Hematopoietic multipotent progenitor cell treated with erythropoietin and hydrocortisone succinate and interleukin-3 and kit ligand, for 17 days (in vitro differentiated cells): Measurements from ENCODE around the gene HSD3B7.
A peak's percentile ranks its signal among the peaks of the same experiment; 100 is the strongest.
"Not testable (repeated sequence)": the region's sequence is repeated elsewhere in the genome, so short reads cannot be mapped to it uniquely, and the experiment has no call there.

Experiments used
- DNase-seq: peaks from one replicate; pipeline ENCODE4 v3.0.0-alpha.2; 2015; ENCODE audit warnings: low spot score

Gene HSD3B7

DNA sequence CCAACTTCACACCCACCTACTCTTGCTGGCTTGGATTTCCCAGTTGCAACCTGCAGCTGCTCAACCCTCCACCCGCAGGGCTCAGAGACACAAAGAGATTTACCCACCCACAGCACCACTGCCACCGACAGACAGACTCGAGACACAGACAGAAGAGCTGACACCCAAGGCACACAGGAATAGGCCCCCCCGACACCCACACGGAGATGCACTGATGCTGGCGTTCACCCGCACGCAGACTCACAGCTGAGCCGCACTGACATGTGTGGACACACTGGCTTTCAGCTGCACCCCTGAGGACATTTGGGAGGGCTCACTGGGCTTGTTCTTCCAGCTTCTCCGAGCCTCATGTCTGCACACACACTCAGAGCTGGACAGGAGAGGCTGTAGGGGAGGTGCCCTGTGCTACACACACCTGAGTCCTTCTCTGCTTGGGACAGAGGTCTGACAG is 17.3 kb downstream of the HSD3B7 start:
- no peak for DNase-seq

DNA sequence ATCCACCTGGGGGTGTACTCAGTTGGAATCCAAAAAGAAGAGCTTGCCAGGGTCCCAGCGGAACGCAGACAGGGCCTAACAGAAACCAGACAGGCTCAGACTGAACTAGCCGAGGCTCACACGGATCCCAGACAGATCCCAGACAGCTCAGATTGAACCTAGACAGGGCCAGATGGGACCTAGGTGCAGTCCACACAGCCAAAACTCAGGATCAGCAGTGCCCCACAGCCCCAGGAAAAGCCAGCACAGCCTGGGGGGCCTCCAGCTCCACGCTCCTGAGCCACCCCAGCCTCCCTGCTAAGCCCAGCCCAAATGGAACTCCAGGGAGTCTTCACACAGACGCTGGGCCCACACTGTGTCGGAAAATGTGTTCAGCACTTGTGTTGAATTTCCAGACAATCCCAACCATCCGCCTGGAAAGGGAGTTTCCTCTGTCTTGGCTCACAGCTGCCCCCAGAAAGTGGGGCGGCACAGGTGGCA is 17.9 kb downstream of the HSD3B7 start:
- no peak for DNase-seq

DNA sequence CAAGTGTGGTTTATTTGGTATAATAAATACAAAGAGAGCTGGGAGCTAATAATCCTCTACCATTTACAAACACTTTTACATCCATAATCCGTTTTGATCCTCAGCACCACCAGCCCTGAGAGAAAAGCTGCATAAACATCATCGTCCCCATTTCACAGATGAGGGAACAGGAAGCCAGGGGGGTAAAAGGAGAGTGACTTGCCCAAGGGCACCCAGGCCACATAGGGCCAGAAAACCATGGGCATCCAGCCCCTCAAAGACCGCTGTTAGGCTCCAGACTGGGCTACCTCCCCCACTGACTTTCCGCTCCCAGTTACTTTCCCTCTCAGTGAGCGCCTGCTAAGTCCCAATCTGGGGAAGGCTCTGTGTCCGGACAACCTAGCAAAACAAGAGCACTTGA is 18.7 kb downstream of the HSD3B7 start:
- DNase-seq, result no peak

DNA sequence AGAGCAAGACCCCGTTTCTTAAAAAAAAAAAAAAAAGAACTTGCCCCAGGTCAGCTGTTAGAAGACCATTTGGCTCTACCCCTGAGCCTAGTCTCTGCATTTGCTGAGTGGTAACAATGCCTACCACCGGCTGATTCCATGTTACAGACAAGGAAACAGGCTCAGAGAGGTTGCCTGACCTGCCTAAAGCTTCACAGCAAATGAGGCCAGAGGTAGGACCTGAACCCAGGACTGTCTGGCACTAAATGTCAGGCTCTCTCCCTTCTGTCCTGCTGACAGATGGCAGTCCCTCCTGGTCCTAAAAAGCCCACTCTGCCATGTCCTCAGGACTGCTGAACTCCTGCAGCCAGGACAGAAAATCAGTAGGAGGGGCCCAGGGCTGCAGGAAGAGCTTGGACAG is 19.7 kb downstream of the HSD3B7 start:
- no peak for DNase-seq

DNA sequence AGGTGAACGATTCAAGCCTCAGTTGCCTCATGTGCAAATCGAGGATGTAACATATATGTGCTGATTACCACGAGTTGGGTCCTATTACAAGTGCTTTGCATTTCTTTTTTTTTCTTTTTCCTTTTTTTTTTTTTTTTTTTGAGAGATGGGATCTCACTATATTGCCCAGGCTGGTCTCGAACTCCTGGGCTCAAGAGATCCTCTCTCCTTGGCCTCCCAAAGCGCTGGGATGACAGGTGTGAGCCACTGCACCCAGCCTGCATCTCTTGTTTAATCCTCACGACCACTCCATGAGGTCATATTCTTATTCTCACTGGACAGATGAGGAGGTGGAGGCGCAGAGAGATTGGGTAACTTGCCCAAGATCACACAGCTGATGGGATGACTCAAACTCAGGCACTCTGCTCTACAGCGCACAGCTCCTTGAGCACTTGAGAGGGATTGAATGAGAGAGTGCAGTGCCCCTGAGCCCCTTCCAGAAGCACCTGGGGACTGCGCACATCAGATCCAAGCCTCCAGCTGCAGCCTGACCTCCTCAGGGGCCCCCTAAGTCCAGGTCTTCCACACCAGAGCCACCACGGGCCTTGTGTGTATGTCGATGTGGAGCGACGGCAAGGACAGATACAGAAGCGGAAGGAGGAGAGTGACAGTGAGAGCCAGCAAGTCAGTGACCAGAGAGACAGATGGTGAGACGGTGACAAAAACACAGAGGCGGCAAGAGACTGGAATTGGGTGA is 20.5 kb downstream of the HSD3B7 start:
- DNase-seq, result no peak

DNA sequence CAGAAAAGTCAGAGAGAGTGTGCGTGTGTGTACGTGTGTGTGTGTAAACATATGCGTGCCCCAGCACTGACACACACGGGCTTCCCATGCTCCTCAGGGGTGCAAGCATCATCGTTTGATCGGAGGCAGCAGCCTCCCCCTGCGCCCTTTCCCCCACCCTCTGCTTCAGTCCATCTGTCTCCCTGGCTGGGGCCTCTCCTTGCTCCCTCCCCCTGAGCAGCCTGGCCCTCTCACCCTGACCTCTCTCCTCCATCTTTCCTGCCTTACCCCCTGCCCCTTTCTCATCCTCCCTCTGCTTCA is 21.0 kb downstream of the HSD3B7 start:
- no peak for DNase-seq

DNA sequence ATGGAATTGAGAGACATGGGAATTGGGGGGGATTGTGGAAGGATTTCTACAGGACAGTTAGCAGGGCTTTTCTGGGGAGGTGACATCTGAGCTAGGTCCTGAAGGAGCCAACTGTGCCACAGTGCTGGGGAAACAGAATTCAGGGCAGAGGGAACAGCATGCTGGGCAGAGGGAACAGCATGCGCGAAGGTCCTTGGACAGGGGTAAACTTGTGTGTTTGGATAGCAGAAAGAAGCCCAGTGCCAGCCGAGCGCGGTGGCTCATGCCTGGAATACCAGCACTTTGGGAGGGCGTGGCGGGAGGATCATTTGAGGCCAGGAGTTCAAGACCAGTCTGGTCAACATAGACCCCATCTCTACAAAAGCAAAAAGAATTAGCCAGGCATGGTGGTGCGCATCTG is 21.6 kb downstream of the HSD3B7 start:
- no peak for DNase-seq

DNA sequence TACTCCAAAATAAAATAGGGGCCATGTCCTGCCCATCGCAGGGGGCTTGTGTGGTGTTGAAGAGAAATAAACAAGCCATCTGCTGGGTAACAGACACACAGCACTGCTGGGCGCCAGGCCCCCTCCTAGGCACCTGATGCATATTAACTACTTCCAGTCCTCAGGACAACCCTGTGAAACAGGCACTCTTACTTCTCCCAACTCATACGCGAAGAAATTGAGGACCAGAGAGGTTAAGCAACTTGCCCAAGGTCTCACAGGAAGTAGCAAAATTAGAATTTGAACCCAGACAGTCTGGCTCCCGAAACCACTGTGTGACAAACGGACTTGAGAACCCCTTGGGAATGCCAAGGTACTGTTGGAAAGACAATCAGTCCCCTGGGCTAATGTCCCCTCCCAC is 22.7 kb downstream of the HSD3B7 start:
- no peak for DNase-seq

DNA sequence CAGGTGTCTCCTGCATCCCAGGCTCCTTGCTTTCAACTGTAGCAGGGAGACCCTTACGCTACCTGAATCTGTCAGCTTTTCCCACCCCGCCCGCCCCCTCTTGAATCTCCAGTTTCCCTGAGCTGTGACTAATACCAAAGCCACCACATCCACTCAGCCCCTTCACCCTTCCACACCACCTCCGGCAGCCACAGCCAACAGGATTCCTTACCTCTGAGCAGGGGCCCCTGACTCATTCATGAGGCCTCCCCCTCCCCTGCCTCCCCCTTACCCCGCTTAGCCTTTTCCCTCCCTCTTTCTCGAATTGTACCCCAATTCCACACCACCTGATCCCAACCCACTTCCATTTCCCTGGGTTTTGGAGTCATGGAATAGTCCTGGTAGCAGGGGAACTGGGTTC is 23.1 kb downstream of the HSD3B7 start:
- no peak for DNase-seq

DNA sequence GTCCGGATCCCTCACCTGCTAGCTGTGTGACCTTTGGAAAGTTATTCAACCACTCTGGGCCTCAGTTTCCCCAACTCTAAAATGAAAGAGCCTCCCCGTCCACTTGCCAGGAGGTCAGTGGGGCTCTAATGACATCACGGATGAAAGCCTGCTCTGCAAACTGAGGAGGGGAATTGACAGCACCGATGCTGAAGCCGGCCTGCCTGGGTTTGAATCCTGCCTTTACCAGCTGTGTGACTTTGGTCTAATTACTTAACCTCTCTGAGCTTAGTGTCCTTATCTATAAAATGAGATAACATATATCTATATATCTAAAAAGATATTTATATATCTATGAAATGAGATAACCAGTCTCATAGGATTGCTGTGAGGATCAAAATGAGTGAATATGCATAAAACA is 23.5 kb downstream of the HSD3B7 start:
- no peak for DNase-seq

DNA sequence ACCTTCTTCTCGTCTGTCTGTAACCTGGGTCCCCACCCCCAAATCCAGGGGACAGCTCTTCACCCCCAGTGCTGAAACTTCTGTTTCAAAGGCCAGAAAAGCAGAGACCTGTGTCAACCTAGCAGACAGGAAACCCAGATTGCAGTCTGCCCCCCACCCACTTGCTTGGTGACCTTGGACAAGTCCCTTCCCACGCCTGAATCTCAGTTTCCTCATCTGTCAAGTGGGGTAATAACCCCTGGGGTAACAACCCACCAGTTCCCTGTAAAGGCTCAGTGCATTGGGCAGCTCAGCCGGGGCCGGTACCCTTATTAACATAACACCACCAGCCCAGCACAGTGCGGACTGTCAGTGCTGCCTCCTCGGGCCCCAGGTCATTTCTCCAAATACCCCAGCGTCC is 24.1 kb downstream of the HSD3B7 start:
- DNase-seq, result no peak

DNA sequence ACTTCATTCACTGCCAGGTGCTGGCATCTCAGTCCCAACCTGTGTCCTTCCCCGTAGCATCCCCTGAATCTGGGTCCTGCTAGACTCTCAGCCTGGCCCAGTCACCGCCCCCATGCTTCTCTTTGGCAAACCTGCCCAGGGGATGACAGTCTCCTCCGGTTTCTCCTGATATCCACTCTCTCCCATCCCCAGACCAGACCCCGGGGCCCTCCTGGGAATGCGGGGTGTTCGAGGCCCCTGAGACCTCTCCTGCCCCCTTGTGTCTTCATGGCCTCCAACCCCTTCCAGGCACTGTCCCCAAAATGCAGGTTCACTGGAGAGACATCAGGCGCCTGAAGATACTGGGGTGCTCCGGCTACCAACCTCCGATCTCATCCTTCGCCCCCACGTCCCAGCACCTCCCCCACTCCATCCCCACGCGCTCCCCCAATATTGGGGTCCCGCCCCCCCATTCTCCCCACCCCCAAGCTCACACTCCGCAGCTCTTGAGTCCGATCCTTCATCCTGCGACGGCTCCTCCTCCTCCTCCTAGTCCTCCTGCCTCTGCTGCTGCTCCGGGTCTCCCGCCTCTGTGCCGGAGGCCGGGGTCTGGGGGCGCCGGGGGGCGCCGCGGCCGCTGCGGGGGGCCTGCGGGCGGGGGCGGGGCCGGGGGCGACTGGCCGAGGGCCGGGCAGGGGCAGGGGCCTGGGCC is 25.0 kb downstream of the HSD3B7 start:
- no peak for DNase-seq

DNA sequence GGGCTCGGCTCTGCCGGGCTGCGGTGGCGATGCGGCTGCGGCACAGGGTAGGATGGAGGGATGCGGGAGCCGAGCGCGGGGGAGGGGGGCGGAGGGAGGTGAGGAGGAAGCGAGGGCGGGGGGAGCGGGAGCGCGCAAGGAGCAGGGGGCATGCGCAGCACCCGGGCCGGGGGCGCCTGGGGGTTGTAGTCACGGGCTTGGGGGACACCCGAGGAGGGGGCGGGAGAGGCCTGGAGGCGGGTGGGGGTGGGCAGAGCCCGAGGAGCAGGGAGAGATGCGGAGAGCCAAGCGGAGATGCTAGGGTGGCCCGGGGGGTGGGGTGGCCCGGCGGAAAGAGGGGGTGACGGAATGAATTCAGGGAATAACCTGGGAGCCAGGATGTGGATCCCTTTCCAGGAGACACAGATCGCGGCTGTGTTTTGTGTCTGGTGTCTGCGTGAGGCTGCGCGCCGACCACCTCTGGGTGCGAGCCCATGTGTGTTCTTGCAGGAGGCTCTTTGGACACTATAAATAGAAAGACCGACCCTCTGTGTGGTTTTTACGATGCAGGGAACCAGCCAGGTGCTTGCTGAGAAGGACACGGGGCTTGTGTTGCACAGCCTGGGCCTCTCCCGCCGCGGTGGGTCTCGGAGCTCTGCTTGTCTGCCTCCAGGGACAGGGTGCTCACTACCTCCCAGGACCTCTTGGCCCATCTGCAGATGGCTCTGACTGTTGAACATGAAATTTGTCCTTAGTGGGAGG is 25.7 kb downstream of the HSD3B7 start, which contains the start of gene STX1B:
TSS of gene STX1B (minus strand) at position 54 of the 741 bp plus-strand sequence. CDS start 242 bp downstream, outside the sequence.
- no peak for DNase-seq

DNA sequence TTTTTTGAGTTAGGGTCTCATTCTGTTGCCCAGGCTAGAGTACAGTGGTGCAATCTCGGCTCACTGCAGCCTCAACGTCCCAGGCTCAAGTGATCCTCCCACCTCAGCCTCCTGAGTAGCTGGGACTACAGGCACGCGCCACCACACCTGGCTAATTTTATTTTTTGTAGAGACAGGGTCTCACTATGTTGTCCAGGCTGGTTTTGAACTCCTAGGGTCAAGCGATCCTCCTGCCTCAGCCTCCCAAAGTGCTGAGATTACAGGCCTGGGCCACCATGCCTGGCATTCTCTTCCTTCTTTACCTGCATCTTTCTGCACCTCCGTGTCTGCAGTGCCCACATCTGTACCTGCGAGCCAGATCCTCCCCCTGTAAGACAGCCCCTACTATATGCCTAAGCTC is 26.8 kb downstream of the HSD3B7 start:
- not testable (repeated sequence) for DNase-seq

DNA sequence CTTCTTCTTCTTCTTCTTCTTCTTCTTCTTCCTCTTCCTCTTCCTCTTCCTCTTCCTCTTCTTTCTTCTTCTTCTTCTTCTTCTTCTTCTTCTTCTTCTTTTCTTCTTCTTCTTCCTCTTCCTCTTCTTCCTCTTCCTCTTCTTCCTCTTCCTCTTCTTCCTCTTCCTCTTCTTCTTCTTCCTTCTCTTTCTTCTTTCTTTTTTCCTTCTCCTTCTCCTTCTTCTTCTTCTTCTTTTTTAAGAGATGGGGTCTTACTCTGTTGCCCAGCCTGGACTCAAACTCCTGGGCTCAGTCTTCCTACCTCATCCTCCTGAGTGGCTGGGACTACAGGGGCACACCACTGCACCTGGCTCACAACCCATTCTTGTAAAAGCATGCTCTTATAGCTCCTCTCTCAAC is 28.3 kb downstream of the HSD3B7 start:
- DNase-seq, result not testable (repeated sequence)

DNA sequence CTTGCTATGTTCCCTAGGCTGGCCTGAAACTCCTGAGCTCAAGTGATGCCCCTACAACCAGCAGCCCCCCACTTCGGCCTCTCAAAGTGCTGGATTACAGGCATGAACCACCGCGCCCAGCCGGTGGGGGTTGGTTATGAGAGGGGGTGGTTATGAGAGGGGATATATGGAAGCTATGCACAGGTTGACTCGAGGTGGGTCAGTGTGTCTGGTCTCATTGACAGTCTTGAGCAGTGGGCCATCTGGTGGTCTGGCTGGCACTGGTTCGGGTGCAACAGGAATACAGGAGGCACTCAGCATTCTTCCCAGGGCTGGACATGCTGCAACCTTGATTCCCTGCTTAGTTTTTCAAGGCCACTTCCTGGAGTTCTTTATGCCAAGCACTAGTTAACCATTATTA is 31.0 kb downstream of the HSD3B7 start:
- no peak for DNase-seq

DNA sequence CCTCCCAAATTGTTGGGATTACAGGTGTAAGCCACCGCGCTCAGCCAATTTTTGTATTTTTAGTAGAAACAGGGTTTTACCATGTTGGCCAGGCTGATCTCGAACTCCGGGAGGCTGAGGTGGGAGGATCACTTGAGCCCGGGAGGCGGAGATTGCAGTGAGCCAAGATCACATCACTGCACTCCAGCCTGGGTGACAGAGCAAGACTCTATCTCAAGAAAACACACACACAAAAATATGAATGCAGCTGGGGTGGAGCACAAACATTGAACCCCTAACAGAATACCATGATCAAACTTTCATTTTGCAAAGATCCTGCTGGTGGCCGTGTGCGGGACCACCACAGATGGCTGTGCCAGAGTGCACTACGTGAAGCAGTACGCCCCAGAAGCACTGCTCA is 32.7 kb downstream of the HSD3B7 start:
- peak; percentile 72 for DNase-seq

DNA sequence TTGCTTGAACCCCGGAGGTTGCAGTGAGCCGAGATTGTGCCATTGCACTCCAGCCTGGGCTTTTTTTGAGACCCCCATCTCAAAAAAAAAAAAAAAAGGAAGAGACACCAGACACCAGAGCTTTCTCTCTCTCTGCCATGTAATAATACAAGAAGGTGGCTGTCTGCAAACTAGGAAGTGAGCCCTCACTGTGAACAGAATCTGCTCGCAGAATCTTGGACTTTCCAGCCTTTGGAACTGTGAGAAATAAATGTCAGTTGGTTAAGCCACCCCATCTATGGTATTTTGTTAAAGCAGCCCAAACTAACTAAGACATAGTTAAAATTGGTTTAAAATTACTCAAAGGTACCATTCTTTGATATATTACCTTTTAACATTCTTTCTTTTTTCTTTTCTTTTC is 35.5 kb downstream of the HSD3B7 start:
- DNase-seq, result no peak

DNA sequence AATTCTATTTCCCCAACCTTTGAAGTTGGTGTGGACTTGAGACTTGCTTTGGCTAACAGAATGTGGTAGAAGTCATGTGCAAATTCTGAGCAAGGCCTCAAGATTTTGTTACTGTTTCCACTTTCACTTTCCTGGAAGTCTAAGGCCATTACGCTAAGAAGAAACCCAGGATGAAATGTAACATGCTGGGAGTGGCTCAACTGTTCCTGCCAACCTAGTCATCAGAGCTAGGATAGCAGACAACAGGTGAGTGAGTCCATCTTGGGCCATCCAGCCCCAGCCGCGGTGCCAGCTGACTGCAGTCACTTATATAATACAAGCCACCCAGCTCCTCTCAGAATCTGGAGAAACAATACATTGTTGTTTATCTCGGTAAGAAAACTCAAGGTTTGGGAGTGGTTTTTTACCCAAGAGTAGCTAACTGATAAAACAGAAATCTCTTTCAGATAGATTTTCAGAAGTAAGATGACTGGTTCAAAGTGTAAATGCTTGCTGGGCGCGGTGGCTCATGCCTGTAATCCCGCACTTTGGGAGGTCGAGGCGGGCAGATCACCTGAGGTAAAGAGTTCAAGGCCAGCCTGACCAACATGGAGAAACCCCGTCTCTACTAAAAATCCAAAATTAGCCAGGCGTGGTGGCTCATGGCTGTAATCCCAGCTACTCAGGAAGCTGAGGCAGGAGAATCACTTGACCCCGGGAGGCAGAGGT is 37.7 kb downstream of the HSD3B7 start:
- DNase-seq, result no peak

DNA sequence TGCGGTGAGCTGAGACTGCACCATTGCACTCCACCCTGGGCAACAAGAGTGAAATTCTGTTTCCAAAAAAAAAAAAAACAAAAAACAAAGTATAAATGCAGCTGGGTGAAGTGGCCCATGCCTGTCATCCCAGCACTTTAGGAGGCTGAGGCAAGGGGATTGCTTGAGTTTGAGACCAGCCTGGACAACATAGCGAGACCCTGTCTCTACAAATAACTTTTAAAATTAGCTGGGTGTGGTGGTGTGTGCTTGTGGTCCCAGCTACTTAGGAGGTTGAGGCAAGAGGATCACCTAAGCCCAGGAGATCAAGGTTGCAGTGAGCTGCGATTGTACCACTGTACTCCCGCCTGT is 38.2 kb downstream of the HSD3B7 start:
- DNase-seq, result no peak

DNA sequence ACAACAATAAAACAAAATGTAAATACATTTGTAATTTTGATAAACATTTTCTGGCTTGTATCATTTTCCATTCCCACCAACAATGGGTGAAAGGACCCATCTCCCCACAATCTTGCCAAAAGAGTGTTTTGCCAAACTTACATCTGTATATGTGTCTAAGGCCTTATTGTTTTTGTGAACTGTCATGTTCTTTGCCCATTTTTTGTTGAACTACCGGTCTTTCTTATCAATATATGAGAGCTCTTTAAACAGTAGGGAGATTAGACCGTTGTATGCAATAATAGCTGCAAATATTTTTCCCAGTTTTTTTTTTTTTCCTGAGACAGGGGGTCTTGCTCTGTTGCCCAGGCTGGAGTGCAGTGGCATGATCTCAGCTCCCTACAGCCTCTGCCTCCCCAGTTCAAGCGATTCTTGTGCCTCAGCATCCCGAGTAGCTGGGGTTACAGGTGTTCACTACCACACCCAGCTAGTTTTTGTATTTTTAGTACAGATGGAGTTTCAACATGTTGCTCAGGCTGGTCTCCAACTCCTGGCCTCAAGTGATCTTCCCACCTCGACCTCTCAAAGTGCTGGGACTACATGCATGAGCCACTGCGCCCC is 38.7 kb downstream of the HSD3B7 start:
- no peak for DNase-seq

DNA sequence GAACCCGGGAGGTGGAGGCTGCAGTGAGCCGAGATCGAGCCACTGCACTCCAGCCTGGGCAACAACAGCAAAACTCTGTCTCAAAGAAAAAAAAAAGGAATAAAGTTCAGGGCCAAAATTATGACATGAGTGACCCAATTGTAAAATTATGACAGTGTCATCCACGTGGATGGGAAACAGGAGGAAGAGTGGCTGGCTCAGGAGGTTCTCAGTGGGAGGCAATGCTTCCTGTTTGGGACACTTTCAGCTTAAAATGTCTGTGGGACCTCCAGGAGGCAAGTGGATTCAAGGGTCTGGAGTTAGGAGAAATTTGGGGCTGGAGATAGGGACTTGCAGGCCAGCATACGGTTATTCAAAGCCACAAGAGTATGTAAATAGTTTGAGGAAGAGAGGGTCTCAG is 40.3 kb downstream of the HSD3B7 start:
- no peak for DNase-seq
